Measurements from ENCODE around the gene SORCS1.

Gene SORCS1

GRCh38 chr10:107163881-107164861 is at the start of gene SORCS1:
TSS of gene SORCS1 (minus strand) at chr10:107164706.
- Mint-ChIP-seq H3K27ac (no peak within 1 kb of the TSS), H3K27me3 (peaks cover 32% of the 10 kb centered on the region), H3K9me3 (no peaks in the 10 kb centered on the region), H3K4me1 (no peaks in the 10 kb centered on the region), H3K4me3 (no peak within 1 kb of the TSS), H3K36me3 (no peaks in the 10 kb centered on the region)
- ATAC-seq = no peak

- no peaks in the 10 kb centered on the region for H3K27me3 Mint-ChIP-seq
- H3K27ac Mint-ChIP-seq = no peak overlapping the region
- no peaks in the 10 kb centered on the region for H3K36me3 Mint-ChIP-seq
- H3K9me3 Mint-ChIP-seq = peaks cover 7% of the 10 kb centered on the region
- ATAC-seq = no peak
- H3K4me1 Mint-ChIP-seq = no peaks in the 10 kb centered on the region
- no peak overlapping the region for H3K4me3 Mint-ChIP-seq
These were observed 49.8 kb upstream of the SORCS1 start for GRCh38 chr10:107214261-107214660.

- Mint-ChIP-seq H3K27ac (no peak overlapping the region), H3K9me3 (peaks cover 7% of the 10 kb centered on the region), H3K36me3 (no peaks in the 10 kb centered on the region), H3K4me1 (no peaks in the 10 kb centered on the region), H3K27me3 (no peaks in the 10 kb centered on the region), H3K4me3 (no peak overlapping the region)
- ATAC-seq = no peak
These were observed 49.4 kb upstream of the SORCS1 start for GRCh38 chr10:107213861-107214260.

GRCh38 chr10:107206833-107207232 is 42.3 kb upstream of the SORCS1 start:
- Mint-ChIP-seq H3K4me3 (no peak overlapping the region), H3K27ac (no peak overlapping the region), H3K27me3 (no peaks in the 10 kb centered on the region), H3K9me3 (peaks cover 15% of the 10 kb centered on the region), H3K36me3 (no peaks in the 10 kb centered on the region), H3K4me1 (no peaks in the 10 kb centered on the region)
- ATAC-seq = no peak

- Mint-ChIP-seq H3K4me1 (no peaks in the 10 kb centered on the region), H3K27me3 (peaks cover 11% of the 10 kb centered on the region), H3K9me3 (no peaks in the 10 kb centered on the region), H3K4me3 (no peak overlapping the region), H3K36me3 (no peaks in the 10 kb centered on the region), H3K27ac (no peak overlapping the region)
- no peak for ATAC-seq
These were observed 5.0 kb upstream of the SORCS1 start for GRCh38 chr10:107169516-107169915.

GRCh38 chr10:107168738-107169137 is 4.2 kb upstream of the SORCS1 start:
- Mint-ChIP-seq H3K27ac (no peak overlapping the region), H3K36me3 (no peaks in the 10 kb centered on the region), H3K4me3 (no peak overlapping the region), H3K27me3 (peaks cover 18% of the 10 kb centered on the region), H3K4me1 (no peaks in the 10 kb centered on the region), H3K9me3 (no peaks in the 10 kb centered on the region)
- no peak for ATAC-seq

GRCh38 chr10:107166403-107166802 is 1.9 kb upstream of the SORCS1 start:
- H3K27me3 Mint-ChIP-seq = peaks cover 32% of the 10 kb centered on the region
- no peaks in the 10 kb centered on the region for H3K4me1 Mint-ChIP-seq
- H3K9me3 Mint-ChIP-seq = no peaks in the 10 kb centered on the region
- no peak overlapping the region for H3K4me3 Mint-ChIP-seq
- ATAC-seq = no peak
- no peak overlapping the region for H3K27ac Mint-ChIP-seq
- H3K36me3 Mint-ChIP-seq = no peaks in the 10 kb centered on the region

- ATAC-seq = no peak
- no peaks in the 10 kb centered on the region for H3K4me1 Mint-ChIP-seq
- H3K27ac Mint-ChIP-seq = no peak overlapping the region
- no peaks in the 10 kb centered on the region for H3K9me3 Mint-ChIP-seq
- H3K4me3 Mint-ChIP-seq = no peak overlapping the region
- peaks cover 32% of the 10 kb centered on the region for H3K27me3 Mint-ChIP-seq
- H3K36me3 Mint-ChIP-seq = no peaks in the 10 kb centered on the region
These were observed 486 bp upstream of the SORCS1 start for GRCh38 chr10:107164992-107165391.

GRCh38 chr10:107163076-107163855 is 1.2 kb downstream of the SORCS1 start:
- no peak for ATAC-seq
- Mint-ChIP-seq H3K4me1 (no peaks in the 10 kb centered on the region), H3K4me3 (no peak overlapping the region), H3K9me3 (no peaks in the 10 kb centered on the region), H3K27ac (no peak overlapping the region), H3K27me3 (peaks cover 32% of the 10 kb centered on the region), H3K36me3 (no peaks in the 10 kb centered on the region)

- Mint-ChIP-seq H3K9me3 (no peaks in the 10 kb centered on the region), H3K4me1 (no peaks in the 10 kb centered on the region), H3K27me3 (peaks cover 32% of the 10 kb centered on the region), H3K27ac (no peak overlapping the region), H3K36me3 (no peaks in the 10 kb centered on the region), H3K4me3 (no peak overlapping the region)
- ATAC-seq = no peak
These were observed 3.6 kb downstream of the SORCS1 start for GRCh38 chr10:107160866-107161265.

- Mint-ChIP-seq H3K36me3 (no peaks in the 10 kb centered on the region), H3K27me3 (peaks cover 23% of the 10 kb centered on the region), H3K27ac (no peak overlapping the region), H3K9me3 (no peaks in the 10 kb centered on the region), H3K4me1 (no peaks in the 10 kb centered on the region), H3K4me3 (no peak overlapping the region)
- no peak for ATAC-seq
These were observed 4.6 kb downstream of the SORCS1 start for GRCh38 chr10:107159871-107160270.

- H3K36me3 Mint-ChIP-seq = no peaks in the 10 kb centered on the region
- H3K27me3 Mint-ChIP-seq = no peaks in the 10 kb centered on the region
- H3K9me3 Mint-ChIP-seq = peaks cover 6% of the 10 kb centered on the region
- H3K4me1 Mint-ChIP-seq = no peaks in the 10 kb centered on the region
- no peak overlapping the region for H3K4me3 Mint-ChIP-seq
- no peak for ATAC-seq
- no peak overlapping the region for H3K27ac Mint-ChIP-seq
These were observed 7.4 kb downstream of the SORCS1 start for GRCh38 chr10:107157071-107157470.

GRCh38 chr10:107152087-107152486 is 12.4 kb downstream of the SORCS1 start:
- no peak for ATAC-seq
- no peaks in the 10 kb centered on the region for H3K4me1 Mint-ChIP-seq
- no peak overlapping the region for H3K4me3 Mint-ChIP-seq
- H3K36me3 Mint-ChIP-seq = no peaks in the 10 kb centered on the region
- H3K27me3 Mint-ChIP-seq = no peaks in the 10 kb centered on the region
- H3K27ac Mint-ChIP-seq = no peak overlapping the region
- H3K9me3 Mint-ChIP-seq = peaks cover 18% of the 10 kb centered on the region

GRCh38 chr10:107148906-107149305 is 15.6 kb downstream of the SORCS1 start:
- Mint-ChIP-seq H3K27me3 (no peaks in the 10 kb centered on the region), H3K9me3 (peaks cover 18% of the 10 kb centered on the region)
- ATAC-seq = no peak

GRCh38 chr10:107144490-107144889 is 20.0 kb downstream of the SORCS1 start:
- Mint-ChIP-seq H3K27me3 (no peaks in the 10 kb centered on the region), H3K4me3 (no peak overlapping the region), H3K36me3 (no peaks in the 10 kb centered on the region), H3K27ac (no peak overlapping the region), H3K9me3 (peaks cover 2% of the 10 kb centered on the region), H3K4me1 (no peaks in the 10 kb centered on the region)
- ATAC-seq = no peak

More at GRCh38 chr10:107148906-107149305, 15.6 kb downstream of the SORCS1 start:
- H3K36me3 Mint-ChIP-seq = no peaks in the 10 kb centered on the region
- H3K4me3 Mint-ChIP-seq = no peak overlapping the region
- H3K4me1 Mint-ChIP-seq = no peaks in the 10 kb centered on the region
- no peak overlapping the region for H3K27ac Mint-ChIP-seq

All from stimulated activated memory B cell treated with anti-CD40 and anti-IgM and Interleukin-4, amounts not matched to agents 10 μg/mL and 1 μg/mL and 100 μg/mL, for 72 hours (primary cell).